Right kidney (tissue), 1 donor: ENCODE measurements around the gene RAD9A.

Source experiments
- DNase-seq: peaks from one replicate; pipeline ENCODE4 v3.0.0-alpha.2; 2016

Gene RAD9A

DNA sequence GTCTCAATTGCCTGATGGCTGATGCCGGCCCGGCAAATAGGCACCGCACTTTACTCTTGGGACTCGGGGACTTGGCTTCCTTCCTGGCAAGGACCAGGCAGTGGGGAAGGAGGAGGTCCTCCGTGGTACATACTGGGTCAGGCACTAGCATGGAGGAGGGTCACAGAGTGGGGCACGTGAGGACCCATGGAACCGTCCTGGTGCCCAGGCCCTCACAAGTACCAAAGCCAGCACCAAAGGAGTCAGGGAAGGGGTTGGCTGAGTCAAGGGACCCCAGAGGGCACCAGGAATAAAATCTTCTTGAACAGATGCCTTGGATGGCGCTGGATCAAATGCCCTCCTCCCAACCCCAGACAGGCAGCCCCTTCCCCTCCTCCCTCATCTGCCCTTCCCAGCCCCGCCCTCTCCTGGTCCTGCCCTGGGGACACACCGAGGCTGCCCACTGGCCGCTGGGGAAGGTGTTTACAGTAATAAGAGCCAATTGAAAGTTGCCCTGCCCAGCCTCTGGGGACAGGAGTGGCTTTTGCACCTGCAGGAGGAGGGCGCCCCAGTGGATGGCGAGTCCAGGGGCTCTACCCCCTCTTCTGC is 18.1 kb downstream of the RAD9A start:
- DNase-seq = no peak

DNA sequence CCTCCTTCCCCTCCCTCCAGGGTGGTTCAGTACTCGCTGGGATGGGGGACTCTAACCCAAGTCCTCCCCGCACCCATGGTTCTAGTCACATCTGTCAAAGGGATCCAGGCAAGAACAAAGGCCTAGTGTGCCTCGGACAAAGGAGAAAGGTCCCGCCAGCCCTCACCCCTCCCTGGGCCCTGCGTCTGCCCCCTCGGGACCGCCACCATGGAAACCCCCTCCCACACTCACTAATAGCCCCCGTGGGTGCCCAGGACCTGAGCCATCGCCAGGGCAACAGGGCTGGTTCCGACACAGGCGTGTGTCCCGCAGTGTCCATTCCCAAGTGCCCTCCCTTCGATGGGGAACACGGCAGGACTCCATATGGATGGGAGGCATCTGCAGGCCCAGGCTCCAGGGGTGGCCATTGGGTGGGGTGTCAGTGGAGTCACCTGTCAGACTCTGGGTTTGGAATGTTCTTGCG is 18.6 kb downstream of the RAD9A start:
- DNase-seq = no peak

- no peak for DNase-seq
Measured at GRCh38 chr11:67410984-67411784, 19.4 kb downstream of the RAD9A start.

GRCh38 chr11:67411785-67412152 is 20.0 kb downstream of the RAD9A start:
- no peak for DNase-seq

DNA sequence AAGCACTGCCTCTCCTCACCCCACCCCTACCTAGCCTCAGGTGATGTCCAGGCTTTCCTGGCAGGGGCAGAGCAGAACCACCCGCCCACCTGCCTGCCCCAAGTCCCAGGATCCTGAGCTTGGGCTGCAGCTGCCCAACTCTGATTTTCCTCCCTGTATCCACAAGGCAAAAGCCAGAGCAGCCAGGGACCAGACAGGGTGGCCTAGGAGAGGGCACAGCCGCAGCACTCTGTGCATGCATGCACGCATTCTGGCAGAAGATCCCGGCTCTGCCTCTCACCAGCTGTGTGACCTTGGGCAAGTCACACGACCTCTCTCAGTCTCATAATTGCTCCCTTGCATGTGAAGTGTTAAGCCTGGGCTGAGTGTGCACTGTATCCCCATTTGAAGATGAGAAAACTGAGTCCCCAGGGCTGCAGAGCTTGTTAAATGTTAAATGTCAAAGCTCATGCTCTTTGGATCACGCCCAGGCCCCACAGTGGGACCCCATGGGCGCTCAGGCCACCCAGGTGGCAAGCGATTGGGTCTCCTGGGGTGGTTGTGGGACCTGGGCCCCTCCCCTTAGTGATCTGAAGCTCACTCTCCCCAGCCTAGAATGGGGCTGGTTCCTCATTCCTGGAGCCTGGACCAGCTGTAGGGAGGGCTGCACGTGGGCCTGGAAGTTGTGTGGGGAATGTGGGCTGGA is 20.9 kb downstream of the RAD9A start:
- DNase-seq = no peak

- no peak for DNase-seq
Measured at GRCh38 chr11:67413266-67413849, 21.6 kb downstream of the RAD9A start.

GRCh38 chr11:67415501-67416304 is 23.9 kb downstream of the RAD9A start, which contains the start of gene CARNS1:
TSS of gene CARNS1 (plus strand) at chr11:67415678. CDS start at chr11:67416200, 522 bp downstream.
- DNase-seq = no peak

GRCh38 chr11:67416416-67417335 is 24.9 kb downstream of the RAD9A start:
- DNase-seq = no peak

DNA sequence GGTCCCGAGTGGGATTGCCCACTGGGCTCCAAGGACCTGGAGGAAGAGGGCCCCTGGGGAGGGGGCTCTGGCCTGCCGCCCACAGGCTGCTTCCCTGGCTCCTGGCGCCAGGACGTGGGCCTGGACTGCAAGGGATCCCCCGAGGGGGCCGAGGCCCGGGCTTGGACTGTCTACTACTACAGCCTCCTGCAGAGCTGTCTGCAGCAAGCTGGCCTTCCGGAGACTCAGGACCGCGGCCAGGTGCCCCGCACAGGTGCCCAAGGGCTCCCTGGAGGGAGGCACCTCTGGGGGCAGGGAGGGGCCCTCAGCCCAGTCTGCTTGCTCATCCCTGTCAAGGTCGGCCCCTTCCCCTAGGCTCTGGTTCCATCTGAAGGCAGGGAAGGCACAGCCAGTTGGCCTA is 25.6 kb downstream of the RAD9A start:
- no peak for DNase-seq

DNA sequence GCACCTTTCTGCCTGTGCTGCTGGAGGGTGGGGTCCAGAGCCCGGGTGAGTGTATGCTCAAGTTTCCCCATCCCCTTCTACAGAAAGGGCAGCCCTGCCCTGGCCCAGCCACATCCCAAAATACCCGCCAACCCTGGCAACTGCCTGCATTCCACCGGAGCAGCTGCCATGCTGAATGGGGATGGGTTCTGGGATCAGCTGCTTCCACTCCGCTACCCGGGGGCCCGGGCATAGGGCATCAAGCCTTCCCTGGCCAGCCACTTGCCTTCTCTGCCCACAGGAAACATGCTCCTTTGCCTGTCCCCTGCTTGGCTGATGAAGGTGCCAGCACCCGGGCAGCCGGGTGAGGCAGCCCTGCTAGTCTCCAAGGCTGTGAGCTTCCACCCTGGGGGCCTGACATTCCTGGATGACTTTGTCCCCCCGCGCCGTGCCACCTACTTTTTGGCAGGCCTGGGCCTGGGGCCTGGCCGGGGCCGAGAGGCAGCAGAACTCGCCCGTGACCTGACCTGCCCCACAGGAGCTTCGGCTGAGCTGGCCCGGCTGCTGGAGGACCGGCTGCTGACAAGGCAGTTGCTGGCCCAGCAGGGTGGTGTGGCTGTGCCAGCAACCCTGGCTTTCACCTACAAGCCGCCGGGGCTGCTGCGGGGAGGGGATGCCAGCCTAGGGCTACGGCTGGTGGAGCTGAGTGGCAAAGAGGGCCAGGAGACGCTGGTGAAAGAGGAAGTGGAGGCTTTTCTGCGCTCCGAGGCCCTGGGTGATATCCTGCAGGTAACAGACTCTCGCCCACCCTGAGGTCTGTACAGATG is 26.9 kb downstream of the RAD9A start:
- DNase-seq = no peak

- no peak for DNase-seq
Measured at GRCh38 chr11:67419325-67420049, 27.7 kb downstream of the RAD9A start.

- peak; percentile 54 for DNase-seq
Measured at GRCh38 chr11:67420147-67420645, 28.4 kb downstream of the RAD9A start.

GRCh38 chr11:67420646-67421429 is 29.1 kb downstream of the RAD9A start:
- peak; percentile 84 for DNase-seq

DNA sequence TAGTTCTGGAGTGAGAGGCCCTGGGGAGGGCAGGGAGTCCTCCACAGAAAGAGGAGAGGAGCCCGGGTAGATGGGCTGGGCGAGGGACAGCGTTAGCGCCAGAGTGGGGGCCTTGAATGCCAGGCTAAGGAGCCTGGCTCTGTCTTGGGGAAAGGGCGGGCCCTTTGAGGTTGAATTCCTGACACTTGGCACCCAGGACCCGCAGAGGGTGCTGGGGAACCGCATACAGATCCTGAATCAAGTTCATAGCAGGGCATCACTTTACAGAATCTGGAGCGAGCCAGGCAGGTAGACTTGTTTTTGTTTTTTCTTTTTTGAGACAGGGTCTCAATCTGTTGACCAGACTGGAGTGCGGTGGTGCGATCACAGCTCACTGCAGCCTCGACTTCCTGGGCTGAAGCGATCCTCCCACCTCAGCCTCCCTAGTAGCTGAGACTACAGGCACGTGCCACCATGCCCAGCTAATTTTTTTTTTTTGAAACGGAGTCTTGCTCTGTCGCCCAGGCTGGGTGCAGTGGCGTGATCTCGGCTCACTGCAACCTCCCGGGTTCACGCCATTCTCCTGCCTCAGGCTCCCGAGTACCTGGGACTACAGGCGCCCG is 29.7 kb downstream of the RAD9A start:
- DNase-seq = no peak

DNA sequence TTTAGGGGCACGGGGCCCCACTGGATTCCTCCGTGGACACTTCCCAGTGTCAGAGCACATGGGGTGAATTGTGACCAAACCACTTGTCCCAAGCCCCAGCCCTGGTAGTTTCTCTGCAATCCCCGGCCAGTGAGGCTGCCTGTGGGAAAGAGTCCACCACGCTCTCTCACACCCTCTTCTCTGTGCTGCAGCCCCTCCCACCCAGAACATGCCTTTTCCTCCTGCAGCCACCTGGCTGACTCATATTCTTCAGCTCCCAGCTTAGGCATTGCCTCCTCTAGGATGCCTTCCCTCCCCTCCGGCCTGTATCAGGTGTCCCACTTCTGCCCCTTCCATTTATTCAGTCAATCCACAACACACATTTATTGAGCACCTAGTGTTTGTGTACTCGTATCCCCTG is 31.1 kb downstream of the RAD9A start:
- DNase-seq = no peak

- no peak for DNase-seq
Measured at GRCh38 chr11:67423466-67423865, 31.7 kb downstream of the RAD9A start.

DNA sequence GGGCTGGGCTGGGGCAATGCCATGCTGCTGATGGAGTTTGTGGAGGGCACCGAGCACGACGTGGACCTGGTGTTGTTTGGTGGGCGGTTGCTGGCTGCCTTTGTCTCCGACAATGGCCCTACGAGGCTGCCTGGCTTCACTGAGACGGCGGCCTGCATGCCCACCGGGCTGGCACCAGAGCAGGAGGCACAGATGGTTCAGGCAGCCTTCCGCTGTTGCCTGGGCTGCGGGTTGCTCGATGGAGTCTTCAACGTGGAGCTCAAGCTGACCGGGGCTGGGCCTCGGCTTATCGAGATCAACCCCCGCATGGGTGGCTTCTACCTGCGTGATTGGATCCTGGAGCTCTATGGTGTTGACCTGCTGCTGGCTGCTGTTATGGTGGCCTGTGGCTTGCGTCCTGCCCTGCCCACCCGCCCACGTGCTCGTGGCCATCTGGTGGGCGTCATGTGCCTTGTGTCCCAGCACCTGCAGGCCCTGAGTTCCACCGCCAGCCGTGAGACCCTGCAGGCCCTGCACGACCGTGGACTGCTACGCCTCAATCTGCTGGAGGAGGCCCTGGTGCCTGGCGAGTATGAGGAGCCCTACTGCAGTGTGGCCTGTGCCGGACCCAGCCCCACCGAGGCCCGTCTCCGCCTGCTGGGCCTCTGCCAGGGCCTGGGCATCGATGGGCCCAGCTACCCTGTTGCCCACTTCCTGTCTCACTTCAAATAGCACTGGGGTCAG is 32.3 kb downstream of the RAD9A start:
- DNase-seq = no peak
